ENCODE measurements around the gene IGSF9B.

IGSF9B gene

GRCh38 chr11:133930053-133930766, 26.6 kb downstream of the IGSF9B start:
- no peak for DNase-seq (ENCODE audit: low spot score)
- no peak for TF ChIP-seq CTCF (IDR thresholded peaks at IDR 0.05; ENCODE audit: borderline replicate concordance, control extremely low read depth, extremely low read depth, insufficient read depth, missing control alignments)
- in situ Hi-C loops (cut with MboI; ENCODE audit: low sequenced_read_pairs, unreplicated experiment), result no loop called here

- DNase-seq (ENCODE audit: low spot score), result no peak
- TF ChIP-seq CTCF (IDR thresholded peaks at IDR 0.05; ENCODE audit: borderline replicate concordance, control extremely low read depth, extremely low read depth, insufficient read depth, missing control alignments), result no peak
- in situ Hi-C loops (cut with MboI; ENCODE audit: low sequenced_read_pairs, unreplicated experiment), result loop anchor here (10.0 kb wide), 1 partner anchor 215 kb away; no protein-coding TSS in a partner anchor
Observed at GRCh38 chr11:133929401-133930052, 27.2 kb downstream of the IGSF9B start.

- no peak for TF ChIP-seq CTCF (IDR thresholded peaks at IDR 0.05; ENCODE audit: borderline replicate concordance, control extremely low read depth, extremely low read depth, insufficient read depth, missing control alignments)
- in situ Hi-C loops (cut with MboI; ENCODE audit: low sequenced_read_pairs, unreplicated experiment), result loop anchor here (10.0 kb wide), 1 partner anchor 216 kb away; no protein-coding TSS in a partner anchor
- no peak for DNase-seq (ENCODE audit: low spot score)
Observed at GRCh38 chr11:133928628-133929059, 28.1 kb downstream of the IGSF9B start.

- in situ Hi-C loops (cut with MboI; ENCODE audit: low sequenced_read_pairs, unreplicated experiment), result loop anchor here (10.0 kb wide), 1 partner anchor 217 kb away; no protein-coding TSS in a partner anchor
- TF ChIP-seq CTCF (IDR thresholded peaks at IDR 0.05; ENCODE audit: borderline replicate concordance, control extremely low read depth, extremely low read depth, insufficient read depth, missing control alignments), result peak; percentile 89
- peak; percentile 87 for DNase-seq (ENCODE audit: low spot score)
Observed at GRCh38 chr11:133927690-133928627, 28.8 kb downstream of the IGSF9B start.

- in situ Hi-C loops (cut with MboI; ENCODE audit: low sequenced_read_pairs, unreplicated experiment), result loop anchor here (10.0 kb wide), 1 partner anchor 218 kb away; no protein-coding TSS in a partner anchor
- TF ChIP-seq CTCF (IDR thresholded peaks at IDR 0.05; ENCODE audit: borderline replicate concordance, control extremely low read depth, extremely low read depth, insufficient read depth, missing control alignments), result no peak
- DNase-seq (ENCODE audit: low spot score), result no peak
Observed at GRCh38 chr11:133926466-133927246, 30.1 kb downstream of the IGSF9B start.

Data from GM13976 (cell line).